Ishikawa (cell line): ENCODE measurements around the gene KRTAP10-3.

Source experiments
- CREB1 ChIP-seq: IDR thresholded peaks from 2 replicates; pipeline ENCODE4 v1.6.1; 2012; ENCODE audit warnings: low read depth
- EP300 ChIP-seq: IDR thresholded peaks from 2 replicates; pipeline ENCODE4 v1.6.1; 2012; ENCODE audit warnings: borderline replicate concordance
- TEAD4 ChIP-seq: IDR thresholded peaks from 2 replicates; pipeline ENCODE4 v1.6.1; 2012
- YY1 ChIP-seq: IDR thresholded peaks from 2 replicates; pipeline ENCODE4 v1.6.1; 2012; ENCODE audit warnings: low read depth
- ZBTB7A ChIP-seq: IDR thresholded peaks from 2 replicates; pipeline ENCODE4 v1.6.1; 2012; ENCODE audit warnings: low read depth

GRCh38 chr21:44579056-44579832, 20.6 kb upstream of the KRTAP10-3 start:
- TF ChIP-seq CREB1: no peak
- TF ChIP-seq YY1: no peak
- TF ChIP-seq EP300: no peak
- TF ChIP-seq ZBTB7A: no peak
- TF ChIP-seq TEAD4: no peak
